HG02943 (cell line): ENCODE data around the gene PIP5K1B.

Source experiments
- ATAC-seq: cut with Tn5 transposase; IDR thresholded peaks from one replicate; pipeline ENCODE4 v1.9.1; 2021; ENCODE audit warnings: mild to moderate bottlenecking, low read depth, moderate library complexity; ENCODE audit not compliant: unreplicated experiment

The PIP5K1B gene

DNA sequence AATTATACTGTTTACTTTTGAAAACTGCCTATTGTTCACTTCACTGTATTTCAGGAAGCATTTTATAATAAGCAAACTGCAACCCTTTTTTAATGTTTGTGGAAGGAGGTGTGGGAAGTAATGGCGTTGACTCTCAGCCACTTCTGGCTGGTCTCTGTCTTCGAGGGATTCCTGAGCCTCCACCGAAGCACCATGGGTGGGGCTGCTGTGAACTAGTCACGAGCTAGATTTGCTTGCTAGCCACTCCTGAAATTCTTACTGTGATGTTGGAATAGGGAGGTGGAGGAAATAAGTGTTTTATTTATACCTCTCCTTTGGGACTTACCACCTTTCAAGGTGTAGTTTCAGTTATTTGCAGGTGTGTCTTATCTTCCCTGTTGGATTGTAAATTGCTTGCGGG lies 26.8 kb downstream of the PIP5K1B start:
- ATAC-seq, result no peak

DNA sequence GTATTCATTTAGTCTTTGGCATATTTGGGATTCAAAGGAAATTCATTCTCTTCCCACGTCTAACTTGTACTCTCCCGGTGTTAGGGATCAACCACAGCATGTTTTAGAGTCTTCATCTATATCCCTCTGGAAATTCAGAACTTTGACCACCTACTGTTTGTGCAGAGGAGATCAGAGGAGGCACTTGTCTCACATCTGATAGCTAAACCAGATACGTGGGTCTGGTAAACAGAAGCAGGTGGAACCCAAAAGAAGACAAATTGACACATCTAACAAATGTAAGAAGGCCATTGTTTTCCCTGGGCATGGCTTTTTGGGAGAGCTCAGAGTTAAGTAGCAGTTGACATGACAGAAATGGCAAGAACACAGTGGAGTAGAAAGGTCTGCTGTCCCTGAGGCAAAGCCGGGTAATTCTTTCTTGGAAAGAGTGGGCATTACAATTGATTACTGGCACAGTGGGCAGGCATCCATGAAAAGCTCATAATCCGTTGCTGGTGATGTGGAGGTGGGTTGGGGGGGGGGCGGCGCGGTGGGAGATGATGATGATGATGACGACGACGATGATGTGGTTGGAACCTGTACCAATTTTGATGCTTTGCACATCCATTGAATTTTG lies 27.5 kb downstream of the PIP5K1B start:
- no peak for ATAC-seq

DNA sequence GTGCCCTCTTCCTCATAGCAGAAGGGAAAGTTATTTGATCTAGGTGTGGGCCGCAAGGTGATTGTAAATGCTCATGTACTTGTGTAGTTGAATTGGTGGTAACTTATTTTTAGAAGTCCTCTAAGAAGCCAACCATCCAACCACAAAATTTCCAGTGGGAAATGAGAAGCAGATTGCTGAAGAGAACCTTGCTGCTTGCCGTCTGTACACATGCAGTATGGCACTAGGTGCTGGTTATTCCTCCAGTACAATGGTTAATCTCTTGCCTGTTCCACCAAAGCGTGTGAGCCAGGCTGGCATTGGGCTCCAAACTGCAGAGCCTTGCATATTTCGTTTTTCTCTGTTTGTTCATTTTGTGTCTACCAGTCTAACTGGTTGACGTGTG lies 28.0 kb downstream of the PIP5K1B start:
- no peak for ATAC-seq

DNA sequence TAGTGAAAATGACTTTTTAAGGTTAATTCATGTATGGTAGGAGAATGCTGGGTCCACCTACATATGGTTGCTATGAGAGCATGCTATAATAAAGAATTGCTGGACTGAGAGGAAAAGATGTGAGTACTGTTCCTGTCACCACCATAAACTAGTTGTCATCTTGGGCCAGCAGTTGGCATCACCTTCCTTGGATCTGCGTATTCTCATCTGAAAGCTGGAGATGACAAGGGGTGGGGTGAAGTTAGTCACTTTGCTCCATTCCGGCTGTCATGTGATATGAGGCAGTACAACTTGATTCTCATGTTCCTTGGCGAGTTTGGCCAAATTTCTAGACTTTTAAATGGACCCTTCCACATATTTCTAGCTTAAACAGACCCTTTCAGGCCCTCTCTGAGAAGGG lies 33.3 kb downstream of the PIP5K1B start:
- ATAC-seq, result no peak

DNA sequence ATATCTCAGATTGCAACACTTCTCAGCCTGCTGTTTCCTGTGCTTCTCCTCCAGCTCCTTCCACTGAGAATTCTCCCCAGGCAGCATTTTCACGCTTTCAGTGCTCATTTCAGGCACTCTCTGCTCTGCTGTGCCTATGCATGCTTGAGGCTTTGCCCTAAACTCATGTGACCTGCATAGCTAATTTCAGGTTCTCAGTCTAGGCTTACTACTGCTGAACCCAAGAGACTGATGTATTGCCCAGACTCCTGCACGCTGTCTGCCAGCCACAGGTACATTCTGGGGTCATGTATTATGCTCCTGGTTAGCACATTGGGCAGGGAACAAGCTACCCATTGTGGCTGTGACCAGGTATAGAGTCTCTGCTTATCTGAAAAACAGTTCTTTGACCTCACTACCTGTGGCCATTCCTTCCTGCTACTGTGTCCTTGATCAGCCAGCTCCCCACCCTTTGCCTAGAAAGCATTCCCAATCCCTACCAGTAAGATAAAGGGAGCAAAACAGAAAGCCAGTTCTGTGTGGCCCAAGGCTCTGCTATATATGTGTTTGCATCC lies 34.7 kb downstream of the PIP5K1B start:
- ATAC-seq, result no peak

DNA sequence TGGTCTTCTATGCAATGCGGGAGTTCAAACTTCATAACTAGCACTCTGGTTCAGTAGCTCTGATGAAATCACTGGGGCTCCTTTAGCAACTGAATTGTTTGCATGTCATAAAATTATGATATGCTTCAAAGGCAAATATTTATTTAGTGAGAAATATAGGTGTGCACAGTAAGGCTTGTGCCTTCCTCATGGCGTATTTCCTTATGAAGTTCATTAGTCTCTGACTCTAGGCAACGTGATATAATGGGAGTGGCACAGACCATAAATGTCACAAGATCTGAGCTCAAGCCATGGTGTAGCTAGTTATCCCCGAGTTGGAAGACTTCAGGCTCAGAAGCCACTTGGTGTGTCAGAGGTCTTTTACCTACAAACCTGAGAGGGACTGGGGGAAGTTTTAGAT lies 35.5 kb downstream of the PIP5K1B start:
- ATAC-seq, result no peak

DNA sequence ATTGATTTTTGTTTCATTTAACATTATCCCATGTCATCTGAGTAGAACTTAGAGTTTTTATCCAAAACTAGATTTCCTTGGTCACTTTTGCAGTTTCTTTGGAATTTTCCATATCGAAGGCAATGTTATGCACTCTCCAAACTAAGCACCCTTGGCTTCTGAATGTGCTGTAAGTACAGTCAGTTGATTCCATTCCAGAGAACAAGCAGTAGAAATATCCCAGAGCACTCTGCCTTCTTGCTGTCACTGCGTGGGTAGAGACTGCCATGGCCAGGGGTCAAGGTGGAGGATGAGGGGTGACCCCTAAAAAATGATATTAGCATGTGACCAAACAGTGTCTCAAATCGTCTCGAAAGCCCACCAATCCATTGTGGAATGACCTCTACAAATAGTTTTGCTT lies 36.2 kb downstream of the PIP5K1B start:
- ATAC-seq, result no peak

DNA sequence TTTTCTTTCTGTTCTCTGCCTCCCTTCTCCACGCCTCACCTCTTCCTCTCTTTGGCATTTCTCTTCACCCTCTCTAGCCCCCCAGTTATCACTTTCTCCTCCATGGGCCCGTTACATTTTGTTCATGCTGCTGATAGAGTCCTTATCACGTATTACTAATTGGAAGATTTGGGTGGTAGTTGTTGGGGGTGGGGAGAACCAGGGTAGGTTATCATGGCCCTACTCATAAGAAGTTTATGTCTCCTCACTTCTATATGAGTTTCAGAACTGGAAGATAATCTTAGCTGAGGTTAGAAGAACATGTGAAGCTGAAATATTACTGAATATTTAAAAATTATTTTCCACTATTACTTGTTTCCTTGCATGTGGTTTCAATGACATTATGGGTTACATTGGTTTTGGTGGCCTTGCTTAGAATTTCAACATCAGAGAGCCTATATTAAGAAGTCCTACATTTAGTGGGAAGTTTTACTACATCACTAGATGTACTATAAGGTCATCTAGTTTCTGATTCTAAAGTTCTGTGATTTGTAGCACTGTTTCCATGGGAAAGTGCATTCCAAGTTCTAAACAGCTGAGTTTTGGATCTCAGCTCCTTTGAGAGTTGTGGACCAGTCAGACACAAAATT lies 36.8 kb downstream of the PIP5K1B start:
- no peak for ATAC-seq

DNA sequence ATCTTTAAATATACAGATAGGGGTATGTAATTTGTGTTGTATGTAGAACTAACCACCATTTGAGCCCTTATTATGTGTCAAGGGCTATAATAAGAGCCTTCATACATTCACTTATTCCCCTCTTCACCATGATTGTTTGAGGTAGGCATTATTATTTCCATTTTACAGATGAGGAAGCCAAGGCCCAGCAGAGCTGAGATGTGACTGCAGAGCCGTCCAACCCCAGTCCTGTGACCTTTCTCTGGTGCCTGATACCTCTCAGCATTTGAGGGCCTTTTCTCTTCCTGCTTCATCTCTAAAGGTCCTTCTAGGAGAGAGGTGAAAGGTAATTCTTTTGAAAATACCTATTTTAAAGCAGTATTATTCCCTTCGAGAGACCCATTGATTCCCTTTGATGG lies 37.3 kb downstream of the PIP5K1B start:
- ATAC-seq, result no peak

DNA sequence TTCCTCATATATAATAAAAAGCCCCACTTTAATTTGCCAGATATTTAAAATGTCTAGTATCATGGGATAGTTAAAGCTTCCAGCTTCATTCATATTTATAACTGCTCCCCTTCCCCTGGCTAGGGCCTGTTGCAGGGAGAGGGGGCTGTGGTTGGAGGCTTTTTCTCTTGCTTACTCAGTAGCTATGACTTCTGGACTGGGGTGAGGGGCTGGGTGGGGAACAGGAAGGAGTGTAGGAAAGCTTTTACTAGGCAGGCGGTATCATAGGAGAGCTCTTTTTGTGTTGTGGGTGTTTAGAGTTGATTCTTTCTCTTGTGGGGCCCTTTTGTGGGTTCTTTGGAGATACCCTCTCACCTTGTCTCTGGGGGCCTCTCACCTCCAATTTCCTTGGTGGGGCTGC lies 39.4 kb downstream of the PIP5K1B start:
- ATAC-seq, result no peak

DNA sequence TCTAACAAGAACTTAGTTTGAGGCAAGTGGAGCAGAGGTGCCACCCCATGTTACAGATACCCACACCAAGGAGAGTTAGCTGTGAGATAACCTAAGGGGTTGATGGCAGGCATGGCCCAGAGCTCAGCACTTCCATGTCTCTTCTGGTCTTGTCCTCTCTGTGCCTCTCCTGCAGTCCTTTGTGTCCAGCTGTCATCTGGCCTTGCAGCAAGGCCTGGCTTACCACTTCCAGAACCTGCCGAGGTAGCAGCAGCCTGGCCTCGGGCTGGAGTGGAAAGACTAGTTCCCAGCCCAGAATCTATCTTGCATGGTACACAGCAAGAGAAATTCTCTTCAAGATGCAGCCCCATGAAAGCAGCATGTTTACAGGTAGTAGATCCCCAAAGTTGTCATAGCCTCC lies 41.5 kb downstream of the PIP5K1B start:
- no peak for ATAC-seq

DNA sequence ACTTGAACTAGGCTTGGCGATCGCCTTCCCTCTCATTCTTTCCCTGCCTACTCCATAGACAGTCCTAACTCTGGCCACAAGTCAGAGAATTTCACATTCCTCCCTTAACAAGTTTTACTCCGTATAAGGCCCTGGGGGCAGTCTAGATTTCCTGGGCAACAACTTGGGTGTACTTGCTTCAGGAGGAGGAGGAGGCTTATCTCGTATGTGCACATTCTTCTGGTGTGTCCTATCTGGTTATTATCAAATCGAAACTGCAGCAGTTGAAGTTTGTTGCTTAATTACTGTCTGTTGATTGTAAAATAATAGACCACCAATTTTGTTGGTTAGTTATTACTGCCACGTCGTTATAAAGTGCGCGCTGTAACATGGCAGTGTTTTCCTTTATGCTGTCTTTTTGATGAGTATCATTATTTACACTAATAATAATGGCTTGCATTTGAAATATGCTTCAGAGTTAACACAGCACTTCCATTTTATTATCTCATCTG lies 42.0 kb downstream of the PIP5K1B start:
- no peak for ATAC-seq

DNA sequence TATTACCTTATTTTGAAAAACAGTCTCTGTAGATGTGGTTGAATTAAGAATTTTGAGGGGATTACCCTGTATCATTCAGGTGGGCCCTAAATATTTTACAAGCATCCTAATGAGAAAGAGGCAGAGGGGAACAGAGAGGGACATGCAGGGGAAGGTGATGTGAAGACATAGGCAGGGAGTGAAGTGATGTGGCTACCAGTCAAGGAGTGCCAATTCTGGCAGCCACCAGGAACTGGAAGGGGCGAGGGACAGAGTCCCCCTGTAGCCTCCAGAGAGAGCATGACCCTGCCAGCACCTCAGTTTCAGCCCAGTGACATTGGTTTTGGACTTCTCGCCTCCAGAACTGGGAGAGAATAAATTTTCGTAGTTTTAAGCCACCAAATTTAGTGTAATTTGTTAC lies 44.1 kb downstream of the PIP5K1B start:
- no peak for ATAC-seq

DNA sequence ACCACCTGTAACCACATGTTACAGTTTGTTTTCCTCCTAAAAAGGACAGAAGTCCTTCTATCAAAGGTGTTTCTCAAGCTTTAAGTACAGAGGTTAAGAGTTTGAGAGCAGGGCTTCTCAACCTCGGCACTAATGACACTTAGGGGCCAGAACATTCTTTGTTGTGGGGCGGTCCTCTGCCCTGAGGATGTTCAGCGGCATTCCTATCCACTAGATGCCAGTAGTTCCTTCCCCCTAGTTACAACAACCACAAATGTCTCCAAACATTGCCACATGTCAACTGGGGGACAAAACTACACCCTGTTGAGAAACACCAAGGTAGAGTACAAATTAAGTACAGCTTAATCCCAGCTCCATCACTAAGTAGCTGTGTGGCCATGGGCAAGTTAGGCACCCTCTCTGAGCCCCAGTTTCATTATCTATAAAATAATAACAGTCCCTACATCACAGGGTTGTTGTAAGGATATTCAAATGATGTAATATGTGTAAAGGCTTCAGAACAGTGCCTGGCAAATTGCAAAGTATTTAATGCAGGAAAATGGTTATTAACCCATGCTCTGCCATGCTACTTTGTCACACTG lies 44.6 kb downstream of the PIP5K1B start:
- ATAC-seq, result no peak

DNA sequence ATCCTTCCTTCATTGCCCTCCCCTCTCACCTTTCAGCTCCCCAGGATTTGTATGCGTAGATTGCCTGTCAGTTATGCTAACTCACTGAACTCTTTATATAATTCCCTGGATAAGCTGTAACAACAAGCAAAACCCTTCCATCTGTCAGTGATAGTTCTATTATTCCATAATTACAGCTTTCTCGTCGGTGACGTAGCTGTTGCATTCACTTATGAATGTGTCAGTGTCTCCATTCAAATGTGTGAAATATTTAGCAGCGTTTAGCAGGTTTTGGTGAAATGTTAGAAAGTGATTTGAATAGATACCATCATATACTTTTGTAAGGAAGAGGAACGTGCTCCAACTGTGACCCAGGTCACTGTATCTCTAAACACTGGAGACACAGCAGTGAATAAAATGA lies 45.2 kb downstream of the PIP5K1B start:
- ATAC-seq, result no peak

DNA sequence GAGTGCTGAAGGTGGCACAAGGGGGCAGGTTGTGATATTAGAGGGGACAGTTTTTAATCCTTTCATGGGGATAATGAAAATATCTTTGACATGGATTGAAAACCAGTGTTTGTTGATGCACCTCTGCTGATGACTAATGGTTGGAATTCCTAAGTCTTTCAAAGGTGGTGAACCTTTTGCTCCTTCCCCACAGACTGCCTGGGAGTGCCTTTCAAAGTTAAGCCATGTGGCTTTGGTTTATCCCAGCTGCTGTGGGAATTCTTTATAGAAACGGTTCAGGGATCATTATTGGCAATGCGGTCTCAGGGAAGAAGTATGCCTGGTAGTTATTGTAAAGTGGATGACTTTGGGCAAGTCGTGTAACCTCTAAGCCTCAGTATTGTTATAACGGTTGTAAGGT lies 45.7 kb downstream of the PIP5K1B start:
- no peak for ATAC-seq

DNA sequence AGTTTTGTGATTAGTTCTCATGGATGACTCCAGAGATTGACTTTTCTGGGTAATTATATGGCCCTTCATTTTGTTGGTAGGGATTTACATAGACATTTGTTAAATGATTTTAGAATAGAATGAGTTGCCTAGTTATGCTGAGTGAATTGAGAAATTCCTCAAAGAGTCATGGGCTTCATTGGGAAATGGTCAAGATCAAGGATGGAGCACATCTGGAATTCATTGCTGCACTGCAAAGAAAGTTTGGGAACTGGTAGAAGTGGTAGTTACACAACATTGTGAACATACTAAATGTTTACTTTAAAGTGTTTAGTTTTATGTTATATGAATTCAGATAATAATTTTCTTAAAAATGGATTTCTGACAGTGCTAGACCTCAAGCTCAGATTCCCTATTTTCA lies 46.5 kb downstream of the PIP5K1B start:
- ATAC-seq, result no peak

DNA sequence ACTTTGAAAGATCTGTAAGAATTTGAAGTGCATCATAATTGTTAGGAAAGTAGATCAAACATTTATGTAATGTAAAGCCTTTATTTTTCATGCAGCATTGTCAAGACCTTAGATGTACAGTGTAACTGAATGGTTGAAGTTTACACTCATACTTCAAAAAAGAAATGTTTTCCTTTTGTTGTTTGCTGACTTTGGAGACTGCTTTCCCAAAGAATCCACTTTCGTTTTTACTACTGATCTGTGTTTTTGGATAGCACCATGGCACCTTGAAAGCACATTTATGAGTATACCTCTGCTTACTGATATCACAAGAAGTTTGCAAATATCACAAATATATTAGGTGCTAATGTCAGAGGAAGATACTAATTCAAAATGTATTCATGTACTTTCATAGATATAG lies 50.0 kb downstream of the PIP5K1B start:
- ATAC-seq, result no peak

DNA sequence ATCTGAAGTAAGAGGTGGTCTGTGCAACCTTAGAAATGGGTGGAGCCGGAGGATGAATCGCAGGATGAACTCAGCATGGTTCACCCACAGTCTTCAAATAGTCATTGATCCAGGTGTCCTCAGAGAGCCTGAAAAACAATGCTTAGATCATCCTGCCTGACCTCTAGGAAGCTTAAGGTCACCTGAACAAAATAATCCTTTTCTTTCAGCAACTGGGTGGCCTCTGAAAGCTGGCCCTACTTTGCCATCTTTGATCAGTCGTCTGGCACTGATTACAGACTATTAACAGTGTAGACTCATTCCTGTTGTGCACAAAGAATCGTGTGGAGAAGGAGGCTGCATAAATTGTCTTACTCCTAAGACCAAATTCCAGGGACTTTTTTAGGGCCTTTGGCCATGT lies 50.7 kb downstream of the PIP5K1B start:
- no peak for ATAC-seq

DNA sequence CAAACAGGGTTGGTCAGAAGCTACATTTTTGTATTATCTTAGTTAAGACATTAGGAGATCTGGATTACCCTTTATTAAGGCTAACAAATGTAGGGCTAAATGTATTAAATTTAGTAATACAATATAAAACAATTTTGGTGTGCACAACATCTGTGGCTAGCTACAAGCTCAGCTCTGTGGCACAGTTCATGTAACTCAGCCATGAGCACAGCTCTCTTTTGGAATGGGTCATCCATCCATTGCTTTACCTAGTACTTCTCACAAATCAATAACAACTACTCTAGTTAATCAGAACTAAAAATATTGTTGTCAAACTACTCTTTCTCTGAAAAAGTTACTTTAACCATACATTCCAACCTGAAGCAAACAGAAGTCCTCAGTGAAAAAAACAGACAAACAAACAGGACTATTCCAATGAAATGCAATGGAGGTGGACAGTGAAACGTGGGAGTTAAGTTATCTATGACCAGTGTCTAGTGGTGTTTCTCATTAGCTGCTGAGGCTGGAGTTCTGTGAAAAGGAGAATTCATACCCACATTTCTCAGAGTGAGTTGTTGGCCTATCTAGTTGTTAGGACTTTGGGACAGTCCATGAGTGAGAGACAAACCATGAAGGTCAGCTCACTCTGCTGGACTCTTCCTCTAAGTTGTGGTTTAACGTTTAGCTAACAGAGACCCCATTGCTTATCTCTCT lies 55.1 kb downstream of the PIP5K1B start:
- ATAC-seq, result no peak

DNA sequence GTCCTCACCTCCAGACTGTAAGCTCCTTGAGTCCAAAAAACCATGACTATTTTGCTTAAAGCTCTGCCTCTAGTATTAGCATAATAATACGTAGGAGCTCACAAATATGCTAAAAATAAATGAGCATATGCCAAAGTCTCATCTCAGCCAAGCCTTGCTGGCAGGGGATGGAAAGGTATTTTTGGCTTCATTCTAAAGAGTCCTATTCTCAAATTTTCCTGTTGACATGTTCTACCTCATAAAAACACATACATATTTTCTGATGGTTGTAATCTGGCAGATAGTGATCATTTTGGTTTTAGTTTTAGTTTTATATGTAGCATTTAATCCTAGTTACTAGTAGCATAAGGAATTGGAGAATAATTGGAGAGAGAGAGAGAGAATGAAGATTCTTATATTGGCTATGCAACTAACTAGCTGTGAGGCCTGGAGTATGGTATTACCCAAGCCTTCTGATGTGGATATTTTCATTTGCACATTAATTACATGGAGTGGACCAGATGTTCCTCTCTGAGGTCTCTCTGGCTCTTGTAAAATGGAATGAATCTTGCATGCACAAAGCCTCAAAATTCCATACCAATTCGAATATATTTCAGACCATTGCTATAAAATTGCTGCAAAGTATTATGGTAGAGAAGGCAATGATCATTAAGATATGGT lies 55.8 kb downstream of the PIP5K1B start:
- no peak for ATAC-seq
